Activated naive CD4-positive, alpha-beta T cell treated with anti-CD3 and anti-CD28 coated beads, Interleukin-2, amount 10 ng/mL, durations not matched to agents 7 days and 5 days (primary cell): Measurements from ENCODE around the gene CTSZ.
A peak's percentile ranks its signal among the peaks of the same experiment; 100 is the strongest.
"Not testable (repeated sequence)": the region's sequence is repeated elsewhere in the genome, so short reads cannot be mapped to it uniquely, and the experiment has no call there.

Experiments
- CTCF ChIA-PET: fragments of 350-600 bp; sonication (Branson Sonifier 250); formaldehyde crosslinking; loops from one replicate; lab custom pipeline; 2021; ENCODE audit warnings: antibody characterized with exemption; lab: Charles Lee
- DNase-seq: peaks from one replicate; pipeline ENCODE4 v3.0.0-alpha.2; 2020
- H3K27ac Mint-ChIP-seq: one replicate; pipeline ENCODE4 v1.8.0; 2021; ENCODE audit warnings: mild to moderate bottlenecking, moderate library complexity, mixed read lengths
- H3K27me3 Mint-ChIP-seq: one replicate; pipeline ENCODE4 v1.8.0; 2021; ENCODE audit warnings: mild to moderate bottlenecking, mixed read lengths
- H3K36me3 Mint-ChIP-seq: one replicate; pipeline ENCODE4 v1.8.0; 2021; ENCODE audit warnings: mixed read lengths
- H3K4me1 Mint-ChIP-seq: one replicate; pipeline ENCODE4 v1.8.0; 2021; ENCODE audit warnings: mixed read lengths
- H3K4me3 Mint-ChIP-seq: one replicate; pipeline ENCODE4 v1.8.0; 2021; ENCODE audit warnings: mild to moderate bottlenecking, moderate library complexity, mixed read lengths
- H3K9me3 Mint-ChIP-seq: one replicate; pipeline ENCODE4 v1.8.0; 2021; ENCODE audit warnings: mixed read lengths

The CTSZ gene

DNA sequence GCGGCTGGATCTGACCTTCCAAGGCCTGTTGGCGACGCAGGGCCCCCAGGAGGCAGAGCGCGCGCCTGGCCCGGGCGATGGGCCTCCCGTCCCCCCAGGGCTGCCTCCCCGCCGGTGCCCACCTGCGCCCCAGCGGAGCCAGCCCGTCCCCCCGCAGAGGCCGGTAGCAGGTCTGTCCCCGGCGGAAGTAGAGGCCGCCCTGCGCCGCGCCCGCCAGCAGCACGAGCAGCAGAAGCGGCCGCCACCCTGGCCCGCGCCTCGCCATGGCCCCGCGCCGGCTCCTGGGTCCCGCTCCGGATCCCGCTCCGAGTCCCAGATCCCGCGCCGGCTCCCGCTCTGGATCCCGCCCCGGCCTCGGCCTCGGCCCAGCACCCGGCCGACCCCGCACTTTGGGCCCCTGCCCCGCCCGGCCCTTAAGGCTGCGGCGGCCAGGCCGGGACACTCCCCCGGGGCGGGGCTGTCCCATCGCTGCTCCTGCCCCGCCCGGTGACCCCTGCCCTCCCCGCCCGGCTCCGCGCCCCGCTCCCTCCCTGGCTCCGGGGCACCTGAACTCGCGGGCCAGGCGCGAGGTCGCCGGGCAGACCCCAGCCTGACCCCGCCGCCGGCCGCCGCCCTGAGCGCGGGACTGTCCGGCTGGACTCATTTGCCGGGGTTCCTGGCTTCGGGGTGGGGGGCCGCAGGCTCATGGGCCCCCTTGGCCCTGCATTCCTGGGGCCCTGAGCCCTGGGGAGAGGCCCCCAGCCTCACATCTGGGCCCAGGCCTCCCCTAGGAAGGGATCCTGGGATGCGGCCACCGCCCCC lies at the start of gene CTSZ:
Gene CTSZ (minus strand): TSS at position 391 of the 801 bp plus-strand sequence. CDS start 126 bp downstream, at position 265.
- Mint-ChIP-seq H3K9me3 (no peaks in the 10 kb centered on the region), H3K27me3 (peaks cover 31% of the 10 kb centered on the region), H3K4me3 (peak within 1 kb of the TSS; percentile 79), H3K27ac (peak within 1 kb of the TSS; percentile 56), H3K4me1 (peaks cover 64% of the 10 kb centered on the region), H3K36me3 (peaks cover 17% of the 10 kb centered on the region)
- CTCF ChIA-PET, result no interaction called here
- DNase-seq, result peak; percentile 70

DNA sequence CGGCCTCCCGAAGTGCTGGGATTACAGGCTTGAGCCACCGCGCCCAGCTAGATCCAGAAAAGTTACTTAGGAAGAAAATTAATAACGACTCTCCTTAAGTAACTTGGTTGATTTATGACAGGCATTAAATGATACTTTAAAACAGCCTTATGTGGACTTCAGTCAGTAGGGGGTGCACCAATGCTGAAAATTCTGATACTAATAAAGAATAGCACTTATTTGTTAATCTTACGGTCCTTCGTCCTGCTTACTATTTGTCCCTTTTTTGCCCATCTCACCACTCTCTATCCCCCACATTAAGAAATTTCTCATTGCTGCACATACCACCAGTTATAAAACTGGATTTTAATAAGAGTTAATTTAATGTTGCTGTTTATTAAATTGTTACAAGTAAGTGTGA lies 48.2 kb upstream of the CTSZ start:
- H3K27ac Mint-ChIP-seq, result no peak overlapping the region
- H3K4me1 Mint-ChIP-seq, result no peaks in the 10 kb centered on the region
- no peak overlapping the region for H3K4me3 Mint-ChIP-seq
- H3K27me3 Mint-ChIP-seq, result peaks cover 32% of the 10 kb centered on the region
- no peak for DNase-seq
- H3K9me3 Mint-ChIP-seq, result no peaks in the 10 kb centered on the region
- no peaks in the 10 kb centered on the region for H3K36me3 Mint-ChIP-seq
- CTCF ChIA-PET, result interaction anchor here (1.1 kb wide), 1 partner anchor 152 kb away, joined by 3 read pairs; no protein-coding TSS in a partner anchor

DNA sequence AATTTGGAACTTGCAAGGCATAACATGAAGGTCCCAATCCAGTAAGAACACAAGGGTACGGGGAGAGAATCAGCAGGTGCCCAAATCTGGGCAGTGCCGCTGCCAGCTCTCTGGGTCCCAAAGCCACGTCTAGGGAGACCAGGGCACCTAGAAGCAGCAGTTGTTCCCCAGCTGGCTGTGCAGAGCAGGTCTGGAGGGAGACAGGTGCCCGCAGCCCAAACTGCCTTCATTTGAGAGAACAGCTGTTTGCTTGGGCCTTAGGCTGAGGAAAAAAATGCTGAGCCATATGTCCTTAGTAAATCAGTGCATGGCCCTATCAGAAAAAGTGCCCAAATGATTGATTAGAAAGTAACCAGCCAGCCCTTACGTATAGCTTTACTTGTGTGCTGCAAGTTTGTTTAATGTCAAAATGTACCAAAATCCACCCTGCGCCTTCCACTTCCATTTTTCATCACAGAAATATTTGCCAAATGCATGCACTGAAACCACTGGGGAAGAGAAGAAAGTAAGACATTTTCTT lies 44.7 kb upstream of the CTSZ start:
- CTCF ChIA-PET, result no interaction called here
- peaks cover 11% of the 10 kb centered on the region for H3K4me1 Mint-ChIP-seq
- H3K27me3 Mint-ChIP-seq, result peaks cover 41% of the 10 kb centered on the region
- no peaks in the 10 kb centered on the region for H3K36me3 Mint-ChIP-seq
- no peaks in the 10 kb centered on the region for H3K9me3 Mint-ChIP-seq
- no peak overlapping the region for H3K4me3 Mint-ChIP-seq
- DNase-seq, result no peak
- H3K27ac Mint-ChIP-seq, result no peak overlapping the region

DNA sequence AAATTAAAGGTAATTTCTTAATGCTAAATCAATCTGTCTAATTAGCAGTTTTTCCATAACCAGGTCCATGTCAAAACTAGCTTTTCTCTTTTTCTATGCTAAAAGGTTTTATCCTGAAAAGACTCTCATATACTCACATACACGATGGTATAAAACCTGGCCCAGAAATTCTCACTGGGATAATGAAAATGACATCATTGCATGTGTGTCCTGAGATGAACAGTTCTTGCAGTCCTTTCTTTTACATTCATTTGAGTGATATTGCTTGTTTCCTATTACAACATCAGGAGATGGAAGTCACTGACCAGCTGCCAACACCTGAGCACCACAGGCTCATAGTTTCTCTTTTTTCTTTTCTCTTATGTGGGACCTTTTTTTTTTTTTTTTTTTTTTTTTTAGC lies 43.4 kb upstream of the CTSZ start:
- no peak overlapping the region for H3K4me3 Mint-ChIP-seq
- H3K9me3 Mint-ChIP-seq, result no peaks in the 10 kb centered on the region
- DNase-seq, result no peak
- H3K4me1 Mint-ChIP-seq, result peaks cover 11% of the 10 kb centered on the region
- CTCF ChIA-PET, result interaction anchor here (0.9 to 1.4 kb wide), 3 partner anchors 9 to 183 kb away, joined by 3 to 4 read pairs (median 3); no protein-coding TSS in a partner anchor
- H3K27ac Mint-ChIP-seq, result no peak overlapping the region
- peaks cover 41% of the 10 kb centered on the region for H3K27me3 Mint-ChIP-seq
- no peaks in the 10 kb centered on the region for H3K36me3 Mint-ChIP-seq

DNA sequence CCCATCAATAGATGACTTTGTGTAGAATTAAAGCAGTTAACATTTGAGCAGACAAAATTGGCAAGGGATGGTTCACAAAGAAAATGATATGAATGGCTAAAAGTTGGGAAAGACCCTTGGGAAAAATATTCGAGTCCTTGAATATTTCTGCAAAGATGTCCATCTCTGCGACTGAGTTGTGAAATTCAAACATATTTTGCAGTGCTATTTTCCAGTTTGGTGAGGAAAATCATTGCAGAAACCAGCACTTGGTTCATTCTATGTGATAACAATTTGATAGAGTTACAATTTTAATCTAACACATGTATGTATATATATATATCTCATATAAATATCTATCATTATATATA lies 41.6 kb upstream of the CTSZ start:
- CTCF ChIA-PET, result no interaction called here
- Mint-ChIP-seq H3K27ac (no peak overlapping the region), H3K9me3 (no peaks in the 10 kb centered on the region), H3K4me3 (no peak overlapping the region), H3K27me3 (peaks cover 31% of the 10 kb centered on the region), H3K4me1 (peaks cover 19% of the 10 kb centered on the region), H3K36me3 (no peaks in the 10 kb centered on the region)
- no peak for DNase-seq

DNA sequence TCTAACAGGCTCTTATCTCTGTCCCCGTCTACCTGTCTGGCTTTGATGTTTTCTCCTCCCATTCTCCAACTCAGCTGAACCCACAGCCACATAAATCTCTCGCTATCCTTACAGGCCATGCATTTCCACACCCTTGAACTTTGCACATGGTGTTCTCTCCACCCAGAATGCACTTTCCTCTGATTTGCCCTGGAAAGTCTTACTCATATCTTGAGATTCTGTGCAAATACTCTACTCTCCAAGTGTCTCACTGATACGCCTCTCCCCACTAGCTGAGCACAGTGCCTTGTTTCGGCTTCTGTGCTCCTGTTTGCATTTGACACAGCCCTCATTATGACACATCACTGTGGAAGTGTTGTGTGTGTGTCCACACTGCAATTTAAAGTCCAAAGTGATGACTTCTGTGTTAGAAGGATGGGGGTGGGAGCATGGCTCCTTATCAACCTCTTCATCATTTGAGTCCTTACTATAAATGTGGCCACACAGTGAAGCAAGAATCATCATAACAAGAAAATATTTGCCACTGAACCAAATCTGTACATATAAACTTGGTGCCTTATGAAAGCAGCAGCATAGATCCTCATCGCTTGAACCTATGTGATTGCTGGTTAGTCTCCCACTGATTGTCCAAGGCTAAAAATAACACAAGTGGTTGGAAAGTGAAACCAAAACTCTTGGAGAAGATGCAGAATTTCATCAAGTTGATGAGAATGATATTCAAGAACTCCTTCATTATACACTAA lies 41.1 kb upstream of the CTSZ start:
- CTCF ChIA-PET, result no interaction called here
- Mint-ChIP-seq H3K27me3 (peaks cover 30% of the 10 kb centered on the region), H3K9me3 (no peaks in the 10 kb centered on the region), H3K4me3 (no peak overlapping the region), H3K4me1 (peaks cover 24% of the 10 kb centered on the region), H3K27ac (no peak overlapping the region), H3K36me3 (no peaks in the 10 kb centered on the region)
- DNase-seq, result no peak

DNA sequence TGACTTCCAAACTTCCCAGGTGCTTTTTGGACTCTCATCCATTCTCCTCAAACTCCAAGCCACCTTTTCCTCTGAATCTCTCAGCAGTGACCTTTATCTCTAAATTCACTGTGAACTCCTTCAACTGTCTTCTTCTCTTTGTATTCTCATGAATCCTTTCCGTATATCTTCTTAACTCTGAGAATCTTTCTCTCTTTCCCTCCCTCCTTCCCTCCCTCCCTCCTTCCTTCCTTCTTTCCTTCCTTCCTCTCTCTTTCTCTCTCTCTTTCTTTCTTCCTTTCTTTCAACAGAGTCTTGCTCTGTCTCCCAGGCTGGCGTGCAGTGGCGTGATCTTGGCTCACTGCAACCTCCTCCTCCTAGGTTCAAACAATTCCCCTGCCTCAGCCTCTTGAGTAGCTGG lies 39.8 kb upstream of the CTSZ start:
- Mint-ChIP-seq H3K4me1 (peaks cover 26% of the 10 kb centered on the region), H3K9me3 (no peaks in the 10 kb centered on the region), H3K4me3 (no peak overlapping the region), H3K27me3 (peaks cover 23% of the 10 kb centered on the region), H3K36me3 (no peaks in the 10 kb centered on the region), H3K27ac (no peak overlapping the region)
- CTCF ChIA-PET, result no interaction called here
- no peak for DNase-seq

DNA sequence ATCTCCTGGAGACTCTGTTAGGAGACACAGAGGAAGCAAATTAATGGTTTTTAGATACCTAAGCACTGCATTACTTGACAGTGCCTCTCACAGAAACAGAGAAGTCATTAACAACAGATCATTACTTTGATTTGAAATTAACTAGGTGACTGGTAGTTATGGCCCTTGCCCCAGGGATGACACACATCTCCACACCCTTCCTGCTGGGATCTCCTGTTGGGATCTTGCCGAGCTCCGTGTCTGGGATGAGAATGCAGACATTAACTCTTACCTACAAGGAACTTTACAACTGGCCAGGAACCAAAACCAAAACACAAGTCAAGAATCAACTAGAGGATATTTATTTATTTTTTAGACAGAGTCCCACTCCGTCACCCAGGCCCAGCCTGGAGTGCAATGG lies 37.7 kb upstream of the CTSZ start:
- no peak overlapping the region for H3K4me3 Mint-ChIP-seq
- peaks cover 43% of the 10 kb centered on the region for H3K4me1 Mint-ChIP-seq
- H3K36me3 Mint-ChIP-seq, result peaks cover 15% of the 10 kb centered on the region
- no peaks in the 10 kb centered on the region for H3K9me3 Mint-ChIP-seq
- CTCF ChIA-PET, result interaction anchor here (0.6 kb wide), 1 partner anchor 1806 kb away, joined by 4 read pairs; no protein-coding TSS in a partner anchor
- H3K27ac Mint-ChIP-seq, result no peak overlapping the region
- peaks cover 5% of the 10 kb centered on the region for H3K27me3 Mint-ChIP-seq
- DNase-seq, result no peak

DNA sequence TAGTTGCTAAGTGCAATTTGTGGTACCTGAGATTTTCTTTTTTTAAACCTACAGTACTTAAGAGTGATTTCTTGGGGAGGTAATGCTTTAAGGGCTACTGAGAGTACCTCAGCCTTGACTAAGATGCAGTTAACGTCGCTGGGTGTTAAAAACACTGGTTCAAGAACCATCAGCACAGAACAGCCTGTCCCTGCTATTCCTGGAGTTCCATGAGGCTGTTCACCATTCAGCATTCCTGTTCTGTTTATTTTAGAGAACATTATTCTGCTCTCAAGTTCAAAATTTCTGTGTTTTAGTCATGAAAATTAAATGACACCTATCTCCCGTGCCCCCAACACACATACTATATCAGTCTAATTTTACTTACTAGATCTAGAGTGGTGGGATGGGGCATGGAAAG lies 37.2 kb upstream of the CTSZ start:
- no peak overlapping the region for H3K27ac Mint-ChIP-seq
- peaks cover 48% of the 10 kb centered on the region for H3K4me1 Mint-ChIP-seq
- H3K36me3 Mint-ChIP-seq, result peaks cover 15% of the 10 kb centered on the region

DNA sequence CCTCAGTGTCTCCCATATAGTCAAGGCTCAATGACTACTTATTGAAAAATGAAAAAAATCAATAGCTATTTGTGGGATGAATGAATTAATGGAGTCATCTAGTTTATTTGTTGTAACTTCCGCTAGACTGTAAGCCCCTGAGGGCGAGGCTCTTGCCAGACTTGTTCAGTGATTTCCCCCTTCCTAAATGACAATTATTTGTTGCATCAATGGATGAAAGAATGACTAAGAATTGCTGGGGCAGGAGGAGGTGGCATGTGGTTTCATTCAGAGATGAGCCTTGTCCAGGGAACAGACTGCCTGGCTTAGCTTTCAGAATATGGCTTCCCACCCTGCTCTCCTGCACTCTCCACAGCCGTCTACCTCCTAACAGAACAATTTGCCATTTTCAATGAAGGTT lies 36.6 kb upstream of the CTSZ start:
- H3K36me3 Mint-ChIP-seq, result peaks cover 15% of the 10 kb centered on the region

More for the DNA sequence above, 37.2 kb upstream of the CTSZ start:
- CTCF ChIA-PET, result interaction anchor here (0.6 kb wide), 1 partner anchor 1806 kb away, joined by 4 read pairs; no protein-coding TSS in a partner anchor
- Mint-ChIP-seq H3K27me3 (no peaks in the 10 kb centered on the region), H3K9me3 (no peaks in the 10 kb centered on the region), H3K4me3 (no peak overlapping the region)
- DNase-seq, result no peak

DNA sequence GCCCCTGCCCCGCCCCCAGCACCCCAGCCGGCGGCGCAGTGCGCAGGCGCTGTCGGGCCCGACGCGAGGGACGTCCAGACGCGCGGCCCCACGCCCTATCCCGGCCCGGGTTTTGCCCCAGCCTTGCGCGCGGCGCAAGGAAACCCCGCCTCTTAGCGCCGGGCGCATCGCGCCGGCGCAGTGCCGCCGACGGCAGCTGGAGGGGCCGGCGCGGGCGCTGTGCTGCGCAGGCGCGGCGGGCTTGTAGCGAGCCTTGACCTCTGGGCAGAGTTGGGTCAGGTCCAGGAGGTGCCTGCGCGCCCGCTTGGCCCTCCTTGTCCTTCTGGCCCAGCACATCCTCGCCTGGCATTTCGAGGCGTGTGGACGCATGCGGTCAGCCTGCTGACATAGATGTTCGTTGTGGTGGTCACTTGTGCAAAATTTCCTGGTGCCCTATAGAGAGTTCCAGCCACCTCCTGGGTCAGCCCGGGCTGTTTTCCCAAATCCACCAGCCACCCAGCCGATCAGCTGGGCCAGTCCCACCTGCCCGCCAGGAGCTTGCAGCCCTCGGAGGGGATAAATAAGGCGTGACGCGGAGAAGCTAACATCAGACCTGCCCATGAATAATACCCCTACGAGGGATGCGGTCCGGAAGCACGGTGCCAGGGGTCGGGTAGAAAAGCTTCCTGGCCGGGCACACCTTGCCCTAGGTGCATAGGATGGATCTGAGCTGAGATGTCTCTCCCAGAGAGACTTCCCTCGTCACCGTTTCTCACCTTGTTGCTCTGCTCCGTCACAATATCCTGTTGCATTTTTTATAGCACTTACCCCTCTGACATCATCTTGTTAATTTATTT lies 36.0 kb upstream of the CTSZ start:
- H3K9me3 Mint-ChIP-seq, result no peaks in the 10 kb centered on the region
- CTCF ChIA-PET, result interaction anchor here (0.6 to 1.6 kb wide), 5 partner anchors 64 to 179 kb away, joined by 3 to 4 read pairs (median 3); no protein-coding TSS in a partner anchor
- H3K4me1 Mint-ChIP-seq, result peaks cover 48% of the 10 kb centered on the region
- H3K4me3 Mint-ChIP-seq, result peak overlapping the region; percentile 88
- H3K36me3 Mint-ChIP-seq, result peaks cover 16% of the 10 kb centered on the region
- H3K27ac Mint-ChIP-seq, result peak overlapping the region; percentile 87
- DNase-seq, result peak; percentile 94
- H3K27me3 Mint-ChIP-seq, result no peaks in the 10 kb centered on the region

More for the DNA sequence above, 36.6 kb upstream of the CTSZ start:
- peak overlapping the region; percentile 85 for H3K27ac Mint-ChIP-seq
- H3K27me3 Mint-ChIP-seq, result no peaks in the 10 kb centered on the region
- CTCF ChIA-PET, result interaction anchor here (1.0 to 1.3 kb wide), 2 partner anchors 165 to 178 kb away, joined by 3 read pairs; no protein-coding TSS in a partner anchor
- peaks cover 53% of the 10 kb centered on the region for H3K4me1 Mint-ChIP-seq
- peak overlapping the region; percentile 73 for H3K4me3 Mint-ChIP-seq
- H3K9me3 Mint-ChIP-seq, result no peaks in the 10 kb centered on the region
- no peak for DNase-seq

DNA sequence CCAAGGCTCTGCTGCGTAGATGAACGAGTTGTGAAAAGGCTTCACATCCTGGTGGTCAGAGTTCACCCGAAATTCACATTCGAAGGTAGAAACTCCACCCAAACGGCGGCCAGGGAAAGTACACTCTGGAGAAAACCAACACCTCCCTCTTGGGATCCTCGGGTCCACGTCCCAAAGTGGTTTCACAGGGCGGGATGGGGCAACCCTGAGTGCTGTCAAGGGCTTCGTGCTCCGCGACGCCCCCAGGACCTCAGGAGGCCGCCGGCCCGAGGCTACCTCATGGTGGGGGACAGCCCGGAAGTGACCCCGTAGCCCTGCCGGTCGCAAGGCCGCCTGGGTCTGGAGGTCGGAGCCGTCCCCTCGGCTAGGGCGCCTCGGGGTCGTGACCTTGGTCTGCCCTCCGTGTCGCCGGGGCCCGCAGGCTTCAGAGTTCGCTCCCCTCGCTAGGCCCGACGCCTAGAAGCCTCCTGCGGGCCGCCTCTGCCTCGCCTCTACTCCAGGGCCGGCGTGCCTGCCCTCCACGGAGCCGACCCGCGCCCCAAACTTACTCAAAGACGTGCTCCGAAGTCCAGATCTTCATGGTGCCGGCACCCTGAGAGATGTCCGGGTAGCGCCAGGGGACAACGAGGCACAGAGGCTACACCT lies 35.2 kb upstream of the CTSZ start, which contains the start of gene PRELID3B:
Gene PRELID3B (minus strand): TSS at position 636 of the 645 bp plus-strand sequence. CDS start 56 bp downstream, at position 580.
- Mint-ChIP-seq H3K4me1 (peaks cover 50% of the 10 kb centered on the region), H3K27ac (peak within 1 kb of the TSS; percentile 87), H3K9me3 (no peaks in the 10 kb centered on the region), H3K27me3 (no peaks in the 10 kb centered on the region), H3K4me3 (peak within 1 kb of the TSS; percentile 88), H3K36me3 (peaks cover 23% of the 10 kb centered on the region)
- CTCF ChIA-PET, result interaction anchor here (0.6 to 1.6 kb wide), 5 partner anchors 59 to 180 kb away, joined by 3 to 4 read pairs (median 3); no protein-coding TSS in a partner anchor
- DNase-seq, result no peak

DNA sequence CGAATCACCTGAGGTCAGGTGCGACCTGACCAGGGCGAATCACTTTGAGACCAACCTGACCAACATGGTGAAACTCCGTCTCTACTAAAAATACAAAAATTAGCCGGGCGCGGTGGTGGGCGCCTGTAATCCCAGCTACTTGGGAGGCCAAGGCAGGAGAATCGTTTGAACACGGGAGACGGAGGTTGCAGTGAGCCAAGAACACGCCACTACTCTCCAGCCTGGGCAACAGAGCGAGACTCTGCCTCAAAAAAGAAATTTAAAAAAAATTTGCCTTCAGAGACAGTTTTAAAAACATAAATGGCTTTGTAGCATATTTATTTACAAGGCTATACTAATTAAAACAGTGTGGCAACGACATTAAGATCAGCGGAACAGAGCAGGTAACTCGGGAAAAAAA lies 34.4 kb upstream of the CTSZ start:
- not testable (repeated sequence) for H3K9me3 Mint-ChIP-seq, DNase-seq, H3K27me3 Mint-ChIP-seq
- Mint-ChIP-seq H3K4me1 (peaks cover 58% of the 10 kb centered on the region), H3K27ac (peak overlapping the region; percentile 70), H3K36me3 (peaks cover 31% of the 10 kb centered on the region), H3K4me3 (peak overlapping the region; percentile 88)
- CTCF ChIA-PET, result interaction anchor here (0.9 kb wide), 1 partner anchor 58 kb away, joined by 3 read pairs; no protein-coding TSS in a partner anchor
